HG03521 (cell line): ENCODE data around the gene FGD2.
"Not testable (repeated sequence)": the region's sequence is repeated elsewhere in the genome, so short reads cannot be mapped to it uniquely, and the experiment has no call there.

Source experiments
- ATAC-seq: cut with Tn5 transposase; IDR thresholded peaks from one replicate; pipeline ENCODE4 v1.9.1; 2021; ENCODE audit warnings: mild to moderate bottlenecking, moderate library complexity; ENCODE audit not compliant: unreplicated experiment

The FGD2 gene

GRCh38 chr6:37032239-37032638 is 26.8 kb downstream of the FGD2 start:
- no peak for ATAC-seq

- no peak for ATAC-seq
These were observed 27.8 kb downstream of the FGD2 start for GRCh38 chr6:37033255-37033654.

- no peak for ATAC-seq
These were observed 28.7 kb downstream of the FGD2 start for GRCh38 chr6:37033819-37034795.

GRCh38 chr6:37036146-37036545 is 30.7 kb downstream of the FGD2 start:
- no peak for ATAC-seq

GRCh38 chr6:37038292-37039198 is 33.1 kb downstream of the FGD2 start:
- ATAC-seq = no peak

- no peak for ATAC-seq
These were observed 34.5 kb downstream of the FGD2 start for GRCh38 chr6:37039958-37040357.

GRCh38 chr6:37041521-37041920 is 36.1 kb downstream of the FGD2 start:
- ATAC-seq = no peak

- ATAC-seq = no peak
These were observed 36.7 kb downstream of the FGD2 start for GRCh38 chr6:37042150-37042549.

- ATAC-seq = not testable (repeated sequence)
These were observed 37.6 kb downstream of the FGD2 start for GRCh38 chr6:37043091-37043490.

- no peak for ATAC-seq
These were observed 41.9 kb downstream of the FGD2 start for GRCh38 chr6:37047346-37047688.

- no peak for ATAC-seq
These were observed 42.4 kb downstream of the FGD2 start for GRCh38 chr6:37047689-37048402.

- no peak for ATAC-seq
These were observed 43.0 kb downstream of the FGD2 start for GRCh38 chr6:37048403-37048850.

GRCh38 chr6:37048851-37049757 is 43.6 kb downstream of the FGD2 start:
- ATAC-seq = no peak

- no peak for ATAC-seq
These were observed 44.2 kb downstream of the FGD2 start for GRCh38 chr6:37049758-37050044.

- ATAC-seq = peak; percentile 48
These were observed 44.8 kb downstream of the FGD2 start for GRCh38 chr6:37050045-37050853.

- ATAC-seq = no peak
These were observed 45.3 kb downstream of the FGD2 start for GRCh38 chr6:37050854-37051137.

GRCh38 chr6:37051138-37052026 is 45.9 kb downstream of the FGD2 start:
- ATAC-seq = no peak

- no peak for ATAC-seq
These were observed 46.7 kb downstream of the FGD2 start for GRCh38 chr6:37052027-37052628.
